Gastroesophageal sphincter (tissue), 3 donors: ENCODE results near the gene SH3RF3.

Source experiments
- POLR2AphosphoS5 ChIP-seq: sonication (generic); formaldehyde crosslinking; IDR thresholded peaks from one replicate; pipeline ENCODE4 v1.6.1; 2017; ENCODE audit warnings: antibody characterized with exemption
- TF ChIP-seq, protein P1 (sequence below), 4 experiments: fragments of 200-600 bp in 2 of 4; fragments of 450-650 bp in 2 of 4; sonication (generic) in 1 of 4; IDR thresholded peaks; one replicate each; pipeline ENCODE4 v1.5.1; 2017 to 2019; ENCODE audit warnings: antibody characterized with exemption in 4 of 4, mild to moderate bottlenecking in 2 of 4, moderate library complexity in 2 of 4

GRCh38 chr2:109437325-109438090 is 308.5 kb downstream of the SH3RF3 start:
- TF ChIP-seq, protein P1, sequence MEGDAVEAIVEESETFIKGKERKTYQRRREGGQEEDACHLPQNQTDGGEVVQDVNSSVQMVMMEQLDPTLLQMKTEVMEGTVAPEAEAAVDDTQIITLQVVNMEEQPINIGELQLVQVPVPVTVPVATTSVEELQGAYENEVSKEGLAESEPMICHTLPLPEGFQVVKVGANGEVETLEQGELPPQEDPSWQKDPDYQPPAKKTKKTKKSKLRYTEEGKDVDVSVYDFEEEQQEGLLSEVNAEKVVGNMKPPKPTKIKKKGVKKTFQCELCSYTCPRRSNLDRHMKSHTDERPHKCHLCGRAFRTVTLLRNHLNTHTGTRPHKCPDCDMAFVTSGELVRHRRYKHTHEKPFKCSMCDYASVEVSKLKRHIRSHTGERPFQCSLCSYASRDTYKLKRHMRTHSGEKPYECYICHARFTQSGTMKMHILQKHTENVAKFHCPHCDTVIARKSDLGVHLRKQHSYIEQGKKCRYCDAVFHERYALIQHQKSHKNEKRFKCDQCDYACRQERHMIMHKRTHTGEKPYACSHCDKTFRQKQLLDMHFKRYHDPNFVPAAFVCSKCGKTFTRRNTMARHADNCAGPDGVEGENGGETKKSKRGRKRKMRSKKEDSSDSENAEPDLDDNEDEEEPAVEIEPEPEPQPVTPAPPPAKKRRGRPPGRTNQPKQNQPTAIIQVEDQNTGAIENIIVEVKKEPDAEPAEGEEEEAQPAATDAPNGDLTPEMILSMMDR (IDR thresholded peaks at IDR 0.05), result no peak
- no peak for TF ChIP-seq POLR2AphosphoS5
